SH-SY5Y (cell line): ENCODE measurements around the gene SOAT1.

Experiments
- GATA2 ChIP-seq: IDR thresholded peaks from 2 replicates; pipeline ENCODE4 v1.6.1; 2011; ENCODE audit warnings: mild to moderate bottlenecking, low read depth, low read length
- GATA3 ChIP-seq: IDR thresholded peaks from 2 replicates; pipeline ENCODE4 v1.6.1; 2011; ENCODE audit warnings: low read depth, mild to moderate bottlenecking, low read length, moderate library complexity

GRCh38 chr1:179252606-179253005 is 41.0 kb upstream of the SOAT1 start:
- no peak for TF ChIP-seq GATA2
- no peak for TF ChIP-seq GATA3
